Lower leg skin (tissue), 3 donors: ENCODE data around the gene SLC9B2.
"Not testable (repeated sequence)": the region's sequence is repeated elsewhere in the genome, so short reads cannot be mapped to it uniquely, and the experiment has no call there.

Experiments
- CTCF ChIP-seq, 3 donors: fragments of 450-650 bp; IDR thresholded peaks; one replicate each; pipeline ENCODE4 v1.5.1; 2016; ENCODE audit warnings: antibody characterized with exemption in 3 of 3, mild to moderate bottlenecking in 3 of 3, moderate library complexity in 2 of 3
- POLR2A ChIP-seq, 2 donors: fragments of 450-650 bp; IDR thresholded peaks; one replicate each; pipeline ENCODE4 v1.6.1; 2016 to 2017; ENCODE audit warnings: antibody characterized with exemption in 2 of 2, mild to moderate bottlenecking in 1 of 2, moderate library complexity in 1 of 2

GRCh38 chr4:102993985-102994384 is 82.6 kb downstream of the SLC9B2 start:
- not testable (repeated sequence) for TF ChIP-seq CTCF, POLR2A (IDR thresholded peaks at IDR 0.05)
